ENCODE measurements around the gene DBR1. TPM values are rescaled to one million over a fixed set of nuclear protein-coding genes. Genes with fewer than 3 reads are reported as not detected.

Gene DBR1
- total and polyA plus RNA-seq, 2 experiments from 2014 or later, result 9.7 to 17.2 TPM

- Histone ChIP-seq H3K4me1 (ENCODE audit: insufficient read depth) (no peaks in the 10 kb centered on the region), H4K20me1 (replicated peaks; ENCODE audit: insufficient read depth) (no peaks in the 10 kb centered on the region), H3K36me3 (ENCODE audit: insufficient read depth) (0 out of 2 replicates have a peak, but pooled peaks cover 9% of the 10 kb centered on the region), H3K79me2 (replicated peaks; ENCODE audit: insufficient read depth) (no peaks in the 10 kb centered on the region), H3K4me3 (no peak overlapping the region), H3K27me3 (ENCODE audit: insufficient read depth) (no peaks in the 10 kb centered on the region), H3K27ac (ENCODE audit: low read depth) (no peak overlapping the region), H3F3A (replicated peaks; ENCODE audit: low read depth) (no peaks in the 10 kb centered on the region), H3K9me2 (ENCODE audit: insufficient read depth) (no peaks in the 10 kb centered on the region), H2AFZ (peak overlapping the region; percentile 74; the same call in 1 of the 2 replicates), H3K4me2 (no peak overlapping the region)
- Mint-ChIP-seq H3K27me3 (ENCODE audit: insufficient read depth, low read depth, poor library complexity) (peaks cover 3% of the 10 kb centered on the region), H3K27ac (no peak overlapping the region), H3K36me3 (ENCODE audit: low read depth) (peaks cover 26% of the 10 kb centered on the region), H3K4me1 (no peaks in the 10 kb centered on the region; the same call in 2 of the 3 replicates), H3K4me3 (no peak overlapping the region), H3K9me3 (peaks cover 16% of the 10 kb centered on the region)
- no peak for DNase-seq (ENCODE audit: low spot score)
- no peak for ATAC-seq
- no peak for TF ChIP-seq NANOG (IDR thresholded peaks at IDR 0.05; ENCODE audit: borderline replicate concordance)
- TF ChIP-seq POLR2AphosphoS5 (IDR thresholded peaks at IDR 0.05; ENCODE audit: low read depth), result no peak
- no peak for TF ChIP-seq REST (IDR thresholded peaks at IDR 0.05; ENCODE audit: unreplicated experiment)
- no peak for TF ChIP-seq CREB1 (CRISPR knock-in tag; IDR thresholded peaks at IDR 0.05; ENCODE audit: low read depth)
- TF ChIP-seq EZH2 (IDR thresholded peaks at IDR 0.05; ENCODE audit: low read depth, unreplicated experiment), result no peak
- TF ChIP-seq STAT1 (IDR thresholded peaks at IDR 0.05; ENCODE audit: unreplicated experiment), result no peak
- no peak for TF ChIP-seq CTCF (conservative IDR thresholded peaks at IDR 0.05; ENCODE audit: low read depth in 2 of 2)
- no peak for TF ChIP-seq EZH2phosphoT487 (IDR thresholded peaks at IDR 0.05; ENCODE audit: unreplicated experiment)
- no peak for TF ChIP-seq ZNF462 (CRISPR knock-in tag; IDR thresholded peaks at IDR 0.05)
- no peak for TF ChIP-seq ETS1 (IDR thresholded peaks at IDR 0.05)
- TF ChIP-seq ZNF114 (CRISPR knock-in tag; IDR thresholded peaks at IDR 0.05), result no peak
- no peak for TF ChIP-seq ZNF331 (CRISPR knock-in tag; IDR thresholded peaks at IDR 0.05; ENCODE audit: low read depth)
- no peak for TF ChIP-seq JUNB (IDR thresholded peaks at IDR 0.05; ENCODE audit: unreplicated experiment)
Observed at GRCh38 chr3:138157743-138158142, 17.0 kb downstream of the DBR1 start.
